HT1080 (cell line): ENCODE results near the gene STAC. TPM values are rescaled to one million over a fixed set of nuclear protein-coding genes. Genes with fewer than 3 reads are reported as not detected.
"Not testable (repeated sequence)": the region's sequence is repeated elsewhere in the genome, so short reads cannot be mapped to it uniquely, and the experiment has no call there.

ENCODE experiments used
- DNase-seq: peaks from one replicate; pipeline ENCODE4 v3.0.0-alpha.2; 2015; ENCODE audit warnings: low read depth
- total RNA-seq: library from RNA; depleted of rRNA; stranded (reverse); fragments of >200 nt; shearing (Covaris generic); gene quantifications from 2 replicates; pipeline ENCODE4 v1.2.3, GENCODE V29; 2014

The STAC gene
- total RNA-seq, 1 experiment from 2014 or later = 28.3 TPM

- no peak for DNase-seq
Measured at GRCh38 chr3:36411587-36411986, 31.3 kb downstream of the STAC start.

- no peak for DNase-seq
Measured at GRCh38 chr3:36416599-36416998, 36.3 kb downstream of the STAC start.

DNA sequence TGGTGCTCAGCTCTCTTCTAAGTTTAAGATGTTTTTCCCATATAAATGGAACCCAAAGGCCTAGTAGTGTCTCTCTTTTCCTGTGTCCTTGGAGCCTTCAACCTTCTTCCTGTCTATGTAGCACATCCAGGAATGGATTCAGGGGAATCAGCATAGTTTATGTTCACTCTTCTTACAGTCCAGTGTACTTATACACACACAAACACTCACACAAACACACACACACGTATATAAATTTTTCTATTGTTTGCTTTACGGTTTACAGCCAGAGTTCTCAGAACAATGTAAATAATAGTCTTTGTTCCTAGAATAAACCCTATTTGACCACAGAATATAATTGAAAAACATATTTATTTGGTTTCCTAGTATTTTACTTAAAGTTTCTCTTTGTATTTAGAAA is 36.9 kb downstream of the STAC start:
- DNase-seq = no peak

GRCh38 chr3:36418296-36418695 is 38.0 kb downstream of the STAC start:
- DNase-seq = no peak

DNA sequence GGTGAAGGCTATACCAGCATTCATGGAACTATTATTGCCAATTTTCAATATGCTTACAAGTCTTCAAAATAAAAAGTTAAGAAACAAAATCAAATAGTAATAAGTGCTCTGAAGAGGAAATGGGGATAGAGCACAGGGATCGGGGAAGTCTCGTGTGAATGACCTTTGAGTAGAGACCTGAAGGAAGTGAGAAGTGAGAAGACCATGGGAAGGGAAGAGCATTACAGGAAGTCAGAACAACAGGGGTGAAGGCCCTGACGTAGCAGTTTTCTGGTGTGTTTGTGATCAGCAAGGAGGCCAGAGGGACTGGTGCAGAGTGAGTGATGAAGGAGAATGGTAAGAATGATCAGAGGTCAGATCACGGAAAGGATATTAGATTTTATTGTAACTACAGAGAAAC is 48.1 kb downstream of the STAC start:
- no peak for DNase-seq

DNA sequence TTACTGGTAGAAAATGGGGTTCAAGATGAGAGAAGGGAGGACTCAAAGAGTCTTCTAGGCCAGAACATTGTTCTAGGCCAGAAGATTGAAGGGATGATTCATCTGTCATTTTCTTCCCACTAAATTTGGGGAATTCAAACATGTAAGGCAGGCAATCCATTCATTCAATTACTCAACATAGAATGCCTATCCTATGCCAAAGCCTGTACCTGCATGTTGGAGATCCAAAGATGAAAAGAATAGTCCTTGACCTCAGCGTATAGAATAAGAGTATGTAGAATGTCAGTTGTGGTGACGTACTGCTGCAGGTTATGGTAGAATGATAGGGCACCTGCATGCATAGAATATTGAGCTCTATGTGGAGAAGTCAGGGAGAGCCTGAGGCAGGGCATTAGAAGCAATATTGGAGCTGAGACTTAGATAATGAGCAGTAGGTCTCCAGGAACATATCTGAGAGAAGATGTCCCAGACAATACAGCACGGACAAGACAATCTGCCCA is 49.7 kb downstream of the STAC start:
- no peak for DNase-seq

GRCh38 chr3:36433511-36433910 is 53.2 kb downstream of the STAC start:
- DNase-seq = no peak

DNA sequence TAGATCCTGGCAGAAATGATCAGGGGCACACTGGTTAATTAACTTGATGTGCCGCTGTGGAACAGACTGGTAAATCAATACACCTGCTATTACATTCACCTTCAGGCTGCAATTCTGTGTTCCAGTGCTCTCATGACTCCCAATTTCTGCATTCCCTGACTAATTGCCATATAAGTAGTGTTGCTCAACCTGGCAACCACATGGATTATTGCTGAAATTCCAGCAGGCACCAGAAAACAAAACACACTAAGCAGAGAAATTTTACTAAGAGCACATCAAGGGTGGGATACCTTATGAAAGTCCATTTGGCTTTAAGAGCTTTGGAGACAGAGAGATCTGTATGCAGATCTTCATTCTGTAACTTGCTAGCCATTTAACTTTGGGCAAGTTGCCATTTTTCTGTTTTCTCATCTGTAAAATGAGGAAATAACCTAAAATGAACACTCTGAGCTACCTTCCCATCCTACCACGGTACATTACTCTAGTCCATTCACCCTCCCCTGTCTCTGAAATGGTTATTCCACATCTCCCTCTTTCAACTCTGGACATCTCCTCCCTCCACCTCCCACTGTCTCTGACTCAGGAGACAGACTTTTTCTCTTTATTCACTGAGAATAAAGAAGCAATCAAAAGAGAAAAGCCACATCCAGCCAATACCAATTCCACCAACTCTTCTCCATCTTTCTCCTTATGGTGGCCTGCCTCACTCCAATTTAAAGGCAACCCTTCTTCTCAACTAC is 54.6 kb downstream of the STAC start:
- DNase-seq = no peak

GRCh38 chr3:36443028-36443686 is 62.9 kb downstream of the STAC start:
- DNase-seq = no peak

DNA sequence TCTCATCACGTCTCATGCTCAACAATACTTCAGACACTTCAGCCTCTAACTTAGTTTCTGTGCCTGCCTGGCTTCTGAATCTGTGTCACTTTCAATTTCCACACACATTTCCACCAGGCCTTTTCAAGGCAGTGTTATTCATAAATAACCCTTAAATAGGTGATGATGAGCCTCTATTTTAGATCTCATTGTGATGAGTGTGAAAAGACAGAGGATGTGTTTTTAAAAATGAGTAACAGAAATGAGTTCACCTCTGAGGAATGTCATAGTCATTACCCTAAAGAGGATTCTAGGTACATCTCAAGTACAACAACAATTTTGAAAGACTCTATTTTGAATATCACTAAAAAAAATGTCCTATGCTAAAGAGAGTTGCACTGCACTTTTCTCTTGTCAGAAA is 64.6 kb downstream of the STAC start:
- peak; percentile 79 for DNase-seq

- DNase-seq = peak; percentile 43
Measured at GRCh38 chr3:36446276-36446675, 66.0 kb downstream of the STAC start.

- peak; percentile 38 for DNase-seq
Measured at GRCh38 chr3:36447061-36447460, 66.8 kb downstream of the STAC start.

GRCh38 chr3:36451816-36452215 is 71.5 kb downstream of the STAC start:
- DNase-seq = no peak

- DNase-seq = not testable (repeated sequence)
Measured at GRCh38 chr3:36453213-36453612, 72.9 kb downstream of the STAC start.

GRCh38 chr3:36453896-36454295 is 73.6 kb downstream of the STAC start:
- DNase-seq = not testable (repeated sequence)

DNA sequence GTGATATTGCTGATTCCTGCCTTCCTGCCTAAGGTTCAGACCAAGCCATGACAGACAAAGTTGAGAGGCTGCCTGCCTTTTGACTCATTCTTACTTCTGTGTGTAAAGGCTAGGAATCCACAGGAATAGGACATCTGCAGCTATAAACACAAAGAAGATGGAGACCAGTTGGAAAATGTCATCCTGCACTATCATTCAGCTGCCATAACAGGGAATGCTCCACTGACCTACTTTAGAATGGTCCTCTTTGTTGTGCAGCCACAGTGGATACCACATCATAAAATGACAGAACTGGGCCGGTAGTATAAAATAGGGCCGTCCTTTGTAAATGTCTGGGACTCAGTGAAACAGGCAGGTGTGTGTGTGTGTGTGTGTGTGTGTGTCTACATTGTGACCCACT is 75.1 kb downstream of the STAC start:
- no peak for DNase-seq

DNA sequence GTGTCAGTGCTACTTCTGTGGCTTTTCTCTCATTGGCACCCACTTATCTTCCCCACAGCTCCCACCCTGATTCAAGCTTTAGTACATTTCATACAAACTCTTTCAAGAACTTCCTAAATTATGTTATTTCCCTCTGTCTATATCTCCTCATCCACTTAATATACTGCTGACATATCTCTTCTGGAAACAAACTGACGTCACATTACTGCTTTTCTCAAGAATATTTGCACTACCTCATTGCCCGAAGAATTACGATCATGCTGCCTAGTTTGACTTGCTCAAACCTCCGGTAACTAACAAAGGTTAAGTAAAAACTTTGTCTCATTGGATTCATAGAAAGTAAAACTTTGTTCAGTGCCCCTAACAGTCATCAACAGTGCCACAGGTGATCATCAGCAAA is 76.5 kb downstream of the STAC start:
- DNase-seq = no peak

- DNase-seq = no peak
Measured at GRCh38 chr3:36457667-36458066, 77.4 kb downstream of the STAC start.

DNA sequence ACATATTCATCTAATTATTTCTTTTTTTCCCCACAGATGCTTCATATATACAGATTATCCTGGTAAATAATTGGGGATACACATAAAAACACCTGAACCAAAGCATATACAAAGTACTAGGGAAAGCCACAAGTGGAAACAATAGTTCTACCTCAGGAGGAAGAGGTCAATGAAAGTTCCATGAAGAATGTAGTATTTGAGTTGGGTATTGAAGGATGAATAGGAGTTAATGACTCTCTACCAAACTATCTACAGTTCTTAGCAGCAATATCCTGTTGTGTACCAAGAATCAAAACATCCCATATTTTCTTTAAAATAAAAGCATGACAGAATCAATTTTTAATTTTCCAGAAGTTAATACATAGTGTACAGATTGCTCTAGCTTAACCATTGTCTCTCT is 78.9 kb downstream of the STAC start:
- DNase-seq = no peak

DNA sequence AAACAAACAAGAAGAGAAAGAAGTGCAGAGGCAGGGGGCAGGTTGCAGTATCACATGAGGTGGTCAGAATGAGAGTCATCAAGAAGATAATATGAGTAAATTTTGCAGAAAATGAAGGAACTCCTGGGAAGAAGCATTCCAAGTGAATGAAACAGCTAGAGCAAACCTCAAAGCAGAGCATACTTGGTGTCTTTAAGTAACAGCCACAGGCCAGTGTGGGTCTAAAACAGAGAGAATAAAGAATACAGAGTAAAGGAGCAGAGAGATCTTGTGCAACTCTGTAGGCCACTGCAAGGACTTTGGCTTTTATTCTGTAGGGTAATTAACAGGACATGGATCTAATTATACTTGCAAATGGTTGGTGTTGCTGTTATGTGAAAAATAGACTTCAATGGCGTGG is 81.3 kb downstream of the STAC start:
- peak; percentile 54 for DNase-seq

GRCh38 chr3:36472045-36472444 is 91.7 kb downstream of the STAC start:
- not testable (repeated sequence) for DNase-seq

- DNase-seq = no peak
Measured at GRCh38 chr3:36475558-36475957, 95.3 kb downstream of the STAC start.
